ENCODE measurements around the gene SLC7A10.

SLC7A10 gene

GRCh38 chr19:33207040-33207620 lies 18.5 kb downstream of the SLC7A10 start:
- no peak overlapping the region for H3K4me3 ChIP-seq (replicated peaks; ENCODE audit: low read depth, low read length)
- DNase-seq (ENCODE audit: extremely low read depth, low read depth), result no peak
- no peak for TF ChIP-seq CTCF (IDR thresholded peaks at IDR 0.05; ENCODE audit: low read depth, low read length, missing control alignments)

GRCh38 chr19:33206261-33207039 lies 19.2 kb downstream of the SLC7A10 start:
- TF ChIP-seq CTCF (IDR thresholded peaks at IDR 0.05; ENCODE audit: low read depth, low read length, missing control alignments), result no peak
- DNase-seq (ENCODE audit: extremely low read depth, low read depth), result no peak
- no peak overlapping the region for H3K4me3 ChIP-seq (replicated peaks; ENCODE audit: low read depth, low read length)

- no peak for TF ChIP-seq CTCF (IDR thresholded peaks at IDR 0.05; ENCODE audit: low read depth, low read length, missing control alignments)
- no peak for DNase-seq (ENCODE audit: extremely low read depth, low read depth)
Observed at GRCh38 chr19:33205531-33206260, 20.0 kb downstream of the SLC7A10 start.

GRCh38 chr19:33205110-33205509 lies 20.5 kb downstream of the SLC7A10 start:
- TF ChIP-seq CTCF (IDR thresholded peaks at IDR 0.05; ENCODE audit: low read depth, low read length, missing control alignments), result no peak
- no peak for DNase-seq (ENCODE audit: extremely low read depth, low read depth)
- H3K4me3 ChIP-seq (replicated peaks; ENCODE audit: low read depth, low read length), result no peak overlapping the region

More at GRCh38 chr19:33205531-33206260, 20.0 kb downstream of the SLC7A10 start:
- H3K4me3 ChIP-seq (replicated peaks; ENCODE audit: low read depth, low read length), result no peak overlapping the region

- DNase-seq (ENCODE audit: extremely low read depth, low read depth), result no peak
- TF ChIP-seq CTCF (IDR thresholded peaks at IDR 0.05; ENCODE audit: low read depth, low read length, missing control alignments), result no peak
- no peak overlapping the region for H3K4me3 ChIP-seq (replicated peaks; ENCODE audit: low read depth, low read length)
Observed at GRCh38 chr19:33204136-33204973, 21.3 kb downstream of the SLC7A10 start.

- no peak overlapping the region for H3K4me3 ChIP-seq (replicated peaks; ENCODE audit: low read depth, low read length)
- TF ChIP-seq CTCF (IDR thresholded peaks at IDR 0.05; ENCODE audit: low read depth, low read length, missing control alignments), result no peak
- no peak for DNase-seq (ENCODE audit: extremely low read depth, low read depth)
Observed at GRCh38 chr19:33203529-33203928, 22.1 kb downstream of the SLC7A10 start.
